ENCODE results near the gene GDPD3.
"Not testable (repeated sequence)": the region's sequence is repeated elsewhere in the genome, so short reads cannot be mapped to it uniquely, and the experiment has no call there.

GDPD3 gene

DNA sequence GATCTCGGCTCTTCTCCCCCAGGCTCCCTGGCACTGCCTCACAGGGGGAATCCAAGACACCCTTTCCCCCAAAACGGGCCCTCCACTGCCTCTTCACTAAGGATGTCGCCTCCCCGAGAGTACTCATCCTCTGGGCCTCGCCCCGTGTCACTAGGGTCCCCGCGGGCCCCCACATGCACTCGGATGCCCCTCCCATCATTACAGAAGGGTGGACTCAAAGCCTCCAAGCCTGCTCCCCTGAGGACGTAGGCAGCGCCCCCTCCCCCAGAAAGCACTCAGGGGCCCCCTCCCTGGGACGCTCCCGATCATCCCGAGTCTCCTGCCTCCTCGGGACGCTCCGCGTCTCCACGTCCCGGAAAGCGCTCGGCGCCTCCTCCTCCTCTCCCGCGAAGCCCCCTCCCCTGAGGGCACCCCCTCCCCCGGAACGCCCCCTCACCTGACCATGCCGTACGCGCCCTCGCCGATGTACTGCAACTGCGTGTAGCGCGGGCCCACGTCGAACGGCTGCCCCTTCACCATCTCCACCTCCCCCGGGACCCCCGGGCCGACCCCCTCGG, 9.3 kb upstream of the GDPD3 start:
- peak; percentile 50 for DNase-seq

DNA sequence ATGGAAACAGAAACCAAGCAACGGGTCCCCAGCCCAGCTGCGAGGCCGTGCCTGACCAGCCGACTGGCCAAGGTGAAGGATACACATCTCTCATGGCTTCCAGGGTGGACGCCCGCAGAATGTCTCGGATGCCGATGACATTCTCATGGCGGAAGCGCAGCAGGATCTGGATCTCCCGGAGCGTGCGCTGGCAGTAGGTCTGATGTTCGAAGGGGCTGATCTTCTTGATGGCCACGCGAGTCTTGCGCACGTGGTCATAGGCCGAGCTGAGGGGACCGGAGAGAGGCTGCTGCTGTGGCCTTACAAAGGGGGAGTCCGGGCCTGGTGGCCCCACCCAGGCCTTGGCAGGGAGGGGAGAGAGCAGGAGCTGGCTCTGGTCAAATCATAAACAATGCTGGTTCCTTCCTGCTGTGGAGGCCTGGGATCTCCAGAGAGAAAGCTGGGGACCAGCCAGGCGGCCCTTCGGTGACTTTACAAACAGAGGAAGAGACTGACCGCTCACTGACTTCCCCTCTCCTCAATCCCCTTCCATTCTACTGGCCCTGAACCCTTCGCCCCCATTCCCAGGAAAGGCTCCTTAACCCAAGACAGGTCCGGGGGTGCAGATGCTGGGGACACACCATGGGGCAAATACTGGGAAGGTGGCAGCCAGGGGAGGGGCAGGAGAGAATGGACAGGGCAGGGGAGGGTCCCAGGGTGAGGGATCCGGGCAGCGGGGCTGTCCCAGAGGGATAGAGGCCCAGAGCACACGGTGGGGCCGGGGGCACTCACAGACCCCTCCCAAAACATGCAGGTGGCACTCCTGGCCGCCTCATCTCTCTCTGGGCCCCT, 8.6 kb upstream of the GDPD3 start:
- DNase-seq: no peak

DNA sequence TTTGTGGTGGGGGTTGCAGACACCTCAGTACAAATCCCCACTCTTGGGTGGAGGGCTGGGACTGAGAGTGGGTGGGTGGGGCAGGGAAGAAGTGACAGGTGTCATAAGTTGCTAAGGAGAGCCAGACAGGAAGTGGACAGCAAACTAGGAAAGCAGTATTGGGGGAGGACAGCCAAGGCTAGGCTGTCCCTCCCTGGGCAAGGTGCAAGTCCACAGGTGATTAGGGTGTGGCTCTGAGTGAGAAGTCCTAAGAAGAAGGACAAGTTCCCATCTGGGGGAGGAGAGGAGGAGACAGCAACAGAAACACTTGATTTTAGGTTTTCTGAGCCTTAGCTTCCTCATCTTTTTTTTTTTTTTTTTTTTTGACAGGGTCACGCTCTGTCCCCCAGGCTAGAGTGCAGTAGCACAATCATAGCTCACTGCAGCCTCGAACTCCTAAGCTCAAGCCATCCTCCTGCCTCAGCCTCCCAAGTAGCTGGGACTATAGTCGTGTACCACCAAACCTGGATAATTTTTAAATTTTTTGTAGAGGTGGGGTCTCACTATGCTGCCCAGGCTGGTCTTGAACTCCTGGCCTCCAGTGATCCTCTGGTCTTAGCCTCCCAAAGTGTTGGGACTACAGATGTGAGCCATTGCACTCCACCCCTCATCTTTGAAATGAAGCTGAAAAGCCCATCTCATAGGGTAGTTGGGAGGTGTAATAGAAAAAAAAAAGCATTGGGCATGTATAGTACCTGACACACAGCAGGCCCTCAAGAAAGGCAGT, 7.2 kb upstream of the GDPD3 start:
- DNase-seq: peak; percentile 18

DNA sequence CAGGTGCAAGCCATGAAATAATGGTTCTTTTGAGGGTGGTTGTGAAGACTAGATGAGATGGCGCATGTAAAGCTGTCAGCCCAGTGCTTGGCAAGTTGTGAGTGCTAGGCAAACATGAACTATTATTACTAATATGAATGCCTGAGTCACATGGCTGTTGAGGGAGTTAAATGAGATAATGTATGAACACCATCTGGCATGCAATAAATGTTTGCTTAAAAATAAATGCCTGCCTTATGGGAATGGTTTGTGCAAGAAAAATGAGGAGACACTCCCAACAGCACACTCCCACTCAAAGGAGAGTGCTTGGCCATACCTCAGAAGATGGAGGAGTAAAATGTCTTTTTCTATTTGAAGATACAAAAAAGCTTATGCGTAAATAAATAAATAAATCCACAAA, 6.1 kb upstream of the GDPD3 start:
- DNase-seq: no peak

DNA sequence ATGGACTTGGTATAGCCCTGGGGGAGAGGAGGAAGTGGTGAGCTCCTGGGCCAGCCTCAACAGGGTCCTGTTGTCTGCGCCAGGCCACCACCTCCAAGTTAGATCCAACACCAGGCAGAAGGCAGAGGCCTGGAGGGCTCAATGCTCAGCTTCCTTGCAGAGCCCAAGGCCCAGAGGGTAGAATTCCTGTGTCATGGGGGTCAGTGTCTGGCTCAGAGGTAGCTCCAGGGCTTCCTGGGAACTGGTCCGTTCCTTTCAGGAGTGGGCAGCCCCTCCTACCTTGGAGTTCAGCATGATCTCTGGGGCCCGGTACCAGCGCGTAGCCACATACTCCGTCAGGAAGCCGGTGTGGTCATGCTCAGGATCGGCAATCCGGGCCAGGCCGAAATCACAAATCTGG, 4.4 kb upstream of the GDPD3 start:
- no peak for DNase-seq

DNA sequence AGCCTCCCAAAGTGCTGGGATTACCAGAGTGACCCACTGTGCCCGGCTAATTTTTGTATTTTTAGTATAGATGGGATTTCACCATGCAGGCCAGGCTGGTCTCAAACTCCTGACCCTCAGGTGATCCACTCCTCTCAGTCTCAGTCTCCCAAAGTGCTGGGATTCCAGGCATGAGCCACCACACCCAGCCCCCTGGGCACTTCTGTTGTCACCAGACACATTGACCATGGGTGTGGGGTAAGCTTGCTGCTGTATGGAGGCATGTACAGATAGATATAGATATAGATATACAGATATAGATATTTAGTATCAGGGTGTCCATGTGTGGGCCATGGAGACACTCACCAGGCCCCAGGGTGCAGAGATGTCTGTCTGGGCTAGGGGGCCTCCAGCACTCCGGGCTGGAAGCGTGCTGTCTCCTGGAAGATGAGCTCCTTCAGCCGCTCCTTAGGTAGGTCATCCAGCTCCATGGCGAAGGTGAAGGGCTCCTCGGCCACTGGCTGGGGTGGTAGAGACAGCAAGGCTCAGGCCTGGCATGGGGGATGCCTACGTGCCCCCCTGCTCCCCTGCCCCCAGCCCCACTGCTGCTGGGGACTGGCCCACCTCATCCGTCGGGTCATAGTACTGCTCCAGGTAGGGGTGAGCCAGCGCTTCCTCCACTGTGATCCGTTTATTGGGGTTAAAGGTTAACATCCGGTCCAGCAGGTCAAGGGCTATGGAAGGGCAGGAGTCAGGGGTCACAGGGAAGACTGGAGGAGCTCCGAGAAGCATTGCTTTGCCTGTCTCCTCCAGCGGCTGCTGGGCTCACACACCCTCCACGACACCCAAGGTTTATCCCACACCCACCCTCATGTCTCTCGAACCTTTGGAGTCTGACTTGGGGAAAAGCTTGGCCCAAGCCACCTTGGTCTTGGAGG, 3.2 kb upstream of the GDPD3 start:
- no peak for DNase-seq

DNA sequence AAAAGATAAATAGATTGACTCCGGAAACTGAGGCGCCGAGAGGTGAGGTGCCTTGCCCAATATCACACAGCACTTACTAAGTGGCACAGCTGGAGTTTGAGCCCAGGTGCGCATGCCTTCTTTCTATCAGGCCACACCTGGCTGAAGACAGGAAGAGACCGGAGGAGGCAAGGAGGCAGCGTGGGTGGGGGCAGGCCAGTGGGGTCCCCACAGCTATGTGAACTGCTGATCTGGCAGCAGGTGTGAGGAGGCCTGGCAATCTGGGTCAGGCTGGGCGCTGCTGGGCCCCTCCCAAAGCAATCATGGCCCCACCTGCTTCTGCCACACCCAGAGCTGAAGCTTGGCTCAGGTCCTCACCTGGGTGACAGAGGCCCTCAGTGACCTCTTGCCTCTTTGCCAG, 1.9 kb upstream of the GDPD3 start:
- DNase-seq: peak; percentile 20

DNA sequence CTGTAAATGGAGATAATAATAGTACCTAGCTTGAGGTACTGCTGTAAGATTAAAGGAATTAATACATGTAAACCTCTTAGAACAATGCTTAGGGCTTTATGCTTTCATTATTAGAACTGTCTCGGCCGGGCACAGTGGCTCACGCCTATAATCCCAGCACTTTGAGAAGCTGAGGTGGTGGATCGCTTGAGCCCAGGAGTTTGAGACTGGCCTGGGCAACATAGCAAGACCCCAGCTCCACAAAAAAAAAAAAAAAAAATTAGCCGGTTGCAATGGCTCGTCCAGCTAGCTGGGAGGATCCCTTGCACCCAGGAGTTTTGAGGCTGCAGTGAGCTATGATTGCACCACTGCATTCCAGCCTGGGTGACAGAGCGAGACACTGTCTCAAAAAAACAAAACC, 1.5 kb upstream of the GDPD3 start:
- DNase-seq: not testable (repeated sequence)

DNA sequence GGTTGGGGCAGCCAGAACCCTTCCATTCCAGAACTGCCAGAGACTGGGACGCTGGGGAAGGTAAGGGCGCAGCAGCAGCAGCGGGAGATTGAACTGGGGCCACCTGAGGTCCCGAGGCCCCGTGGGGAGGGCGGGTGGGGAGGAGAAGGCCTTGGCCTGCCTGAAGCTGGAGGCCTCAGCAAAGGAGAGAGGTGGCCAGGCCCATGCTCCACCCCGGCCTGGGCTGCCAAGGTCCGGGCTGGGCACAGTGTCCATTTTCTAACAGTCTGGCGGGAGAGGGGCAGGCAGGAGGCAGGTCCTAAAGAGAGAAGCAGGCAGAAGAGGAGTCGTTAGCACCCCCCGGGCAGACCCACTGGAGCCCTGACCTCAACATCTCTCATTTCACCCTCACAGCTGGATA, 1.1 kb upstream of the GDPD3 start:
- no peak for DNase-seq

DNA sequence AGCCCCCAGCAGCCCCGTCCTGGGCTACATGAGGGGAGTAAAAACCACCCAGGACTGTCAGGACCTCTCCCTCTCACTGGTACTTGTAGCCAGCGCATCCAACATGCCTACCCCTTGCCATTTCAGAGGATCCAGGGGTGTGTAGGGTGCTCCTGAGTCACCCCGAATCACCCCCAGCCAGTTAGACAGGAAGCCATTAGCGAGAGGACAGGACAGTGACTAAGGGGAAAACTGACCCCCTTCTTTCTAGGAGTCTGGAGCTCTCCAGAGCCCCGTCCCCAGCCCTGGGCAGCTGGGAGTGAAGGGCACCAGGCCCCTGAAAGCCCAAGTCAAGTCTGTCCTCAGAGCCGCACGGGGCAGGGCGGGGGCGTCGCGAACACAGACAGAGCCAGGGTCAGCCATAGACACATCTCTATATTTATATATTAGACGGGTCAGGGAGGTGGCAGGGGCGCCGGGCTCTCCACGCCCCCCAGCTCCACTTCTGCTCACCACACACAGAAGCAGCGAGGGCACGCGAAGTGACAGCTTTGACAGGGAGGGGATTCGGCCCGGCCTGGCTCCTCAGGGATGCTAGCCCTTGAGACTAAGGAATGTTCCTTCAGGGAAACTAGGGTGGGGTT, 485 bp upstream of the GDPD3 start:
- DNase-seq: no peak

DNA sequence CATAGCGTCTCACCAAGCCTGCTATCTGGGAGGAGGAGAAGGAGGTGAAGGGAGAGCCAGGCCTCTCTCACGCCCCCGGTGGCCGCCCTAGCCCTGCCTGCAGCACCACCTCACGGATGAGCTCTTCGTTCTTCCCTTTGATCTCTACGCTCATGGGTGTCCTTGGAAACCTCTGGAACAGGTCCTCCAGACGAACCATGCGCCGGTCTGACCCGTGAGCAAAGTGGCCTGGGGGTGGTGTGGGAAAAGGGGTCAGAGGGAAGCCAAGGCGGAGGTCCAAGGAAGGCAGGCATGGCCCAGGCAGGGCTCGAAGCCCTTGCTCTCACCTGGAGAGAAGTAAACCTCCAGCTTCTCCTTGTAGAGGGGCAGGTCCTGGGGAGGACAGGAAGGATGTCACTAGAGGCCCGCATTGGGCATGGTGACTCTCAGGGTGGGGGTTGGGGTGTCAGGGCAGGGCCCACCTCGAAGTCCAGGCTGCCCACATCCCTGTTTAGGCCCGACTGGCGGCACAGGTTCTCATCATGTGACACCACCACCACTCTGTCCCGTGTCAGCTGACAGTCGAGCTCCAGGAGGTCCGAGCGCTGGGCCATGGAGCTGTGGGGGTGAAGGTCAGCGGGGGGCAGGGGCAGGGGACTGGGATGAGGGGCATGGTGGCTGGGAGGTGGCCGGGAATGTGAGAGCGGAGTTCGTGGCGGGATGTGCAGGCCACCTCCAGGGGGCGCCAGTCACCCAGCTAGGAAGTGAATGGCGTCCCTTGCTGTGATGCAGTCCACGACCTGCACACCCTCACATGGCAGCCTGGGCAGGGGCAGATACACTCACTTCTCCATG, 923 bp downstream of the GDPD3 start:
- peak; percentile 81 for DNase-seq

DNA sequence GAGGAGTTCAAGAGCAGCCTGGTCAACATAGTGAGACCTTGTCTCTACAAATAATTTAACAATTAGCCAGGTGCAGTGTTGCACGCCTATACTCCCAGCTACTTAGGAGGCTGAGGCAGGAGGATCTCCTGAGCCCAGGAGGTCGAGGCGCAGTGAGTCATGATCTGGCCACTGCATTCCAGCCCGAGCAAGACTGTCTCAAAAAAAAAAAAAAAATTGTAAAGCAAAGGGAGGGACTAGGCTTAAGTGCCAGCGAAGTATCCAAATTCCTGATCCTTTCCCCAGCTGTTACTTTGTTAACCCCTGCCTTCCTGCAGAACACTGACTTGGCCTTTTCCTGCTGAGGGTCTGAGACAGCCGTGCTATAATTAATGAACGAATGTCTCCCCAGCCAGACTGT, 2.7 kb downstream of the GDPD3 start:
- no peak for DNase-seq

DNA sequence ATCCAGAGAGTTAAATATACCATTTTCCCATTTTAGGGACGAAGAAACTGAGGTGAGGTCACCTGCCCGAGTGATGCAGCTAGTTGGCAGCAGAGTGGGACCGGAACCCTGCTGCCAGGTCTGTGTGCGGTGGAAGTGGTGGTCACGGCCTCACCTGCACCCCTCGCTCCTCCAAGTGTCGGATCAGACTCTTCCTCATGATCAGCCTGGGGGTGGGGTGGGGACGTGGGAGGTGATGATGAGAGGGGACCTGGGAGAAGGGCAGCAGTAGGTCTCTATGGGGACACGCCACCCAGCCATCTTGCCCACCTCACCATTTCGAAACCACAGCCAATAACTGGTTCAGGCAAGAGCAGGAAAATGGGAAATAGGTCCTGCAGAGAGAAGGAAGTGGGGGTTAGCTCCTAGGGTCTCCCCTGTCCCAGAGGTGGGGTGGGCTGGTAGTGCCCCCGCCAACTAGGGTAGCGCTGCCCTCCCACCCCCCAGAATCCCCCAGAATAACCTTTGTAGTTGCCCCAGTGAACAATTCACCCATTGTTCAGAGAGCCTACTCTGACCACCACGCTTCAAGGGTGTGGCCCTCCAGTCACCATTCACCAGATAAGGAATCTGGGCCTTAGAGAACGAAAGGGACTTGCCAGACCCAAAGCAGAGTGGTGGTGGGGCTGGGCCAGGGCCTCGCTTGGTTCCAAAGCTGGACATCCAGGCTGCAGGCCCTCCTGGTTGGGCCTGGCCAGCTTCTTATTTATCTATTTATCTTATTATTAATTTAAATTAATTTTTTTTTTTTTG, 5.1 kb downstream of the GDPD3 start:
- no peak for DNase-seq

DNA sequence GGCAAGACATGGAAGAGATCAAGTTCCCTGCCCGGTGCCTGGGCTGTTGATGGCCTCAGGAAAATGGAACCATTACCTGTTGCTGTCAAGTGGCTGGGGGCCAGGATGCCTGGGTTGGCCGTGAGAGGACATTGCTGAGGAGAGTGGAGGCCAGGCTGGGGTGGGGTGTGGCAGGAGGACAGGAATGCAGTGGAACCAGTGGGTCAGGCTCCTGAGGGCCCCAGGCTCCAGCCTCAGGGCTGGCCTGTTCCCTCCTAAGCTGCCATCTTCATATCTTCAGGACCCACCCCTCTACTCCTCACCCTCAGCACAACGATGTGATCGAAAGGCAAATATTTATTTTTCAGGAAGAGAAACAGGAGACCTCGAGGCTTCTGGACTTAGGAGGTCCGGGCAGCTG, 8.8 kb downstream of the GDPD3 start:
- DNase-seq: no peak

DNA sequence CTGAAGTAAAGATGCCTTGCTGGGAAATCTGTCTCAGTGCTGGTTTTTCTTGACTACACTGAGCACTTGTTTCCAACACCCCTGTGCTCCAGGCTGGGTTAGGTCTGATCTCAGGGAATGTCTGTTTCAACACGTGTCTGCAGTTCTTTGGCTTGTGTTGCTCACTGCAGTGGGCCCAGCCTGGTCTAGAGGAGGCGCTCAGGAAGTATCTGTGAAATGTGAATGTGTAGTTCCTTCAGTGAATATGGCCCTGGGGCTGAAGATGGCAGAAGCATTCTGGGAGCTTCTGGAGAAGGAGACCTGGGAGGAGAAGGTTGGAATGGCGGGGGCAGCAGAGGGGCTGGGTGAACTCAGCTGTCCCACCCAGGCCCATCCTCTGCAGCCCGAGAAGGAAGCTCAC, 9.2 kb downstream of the GDPD3 start:
- DNase-seq: no peak

DNA sequence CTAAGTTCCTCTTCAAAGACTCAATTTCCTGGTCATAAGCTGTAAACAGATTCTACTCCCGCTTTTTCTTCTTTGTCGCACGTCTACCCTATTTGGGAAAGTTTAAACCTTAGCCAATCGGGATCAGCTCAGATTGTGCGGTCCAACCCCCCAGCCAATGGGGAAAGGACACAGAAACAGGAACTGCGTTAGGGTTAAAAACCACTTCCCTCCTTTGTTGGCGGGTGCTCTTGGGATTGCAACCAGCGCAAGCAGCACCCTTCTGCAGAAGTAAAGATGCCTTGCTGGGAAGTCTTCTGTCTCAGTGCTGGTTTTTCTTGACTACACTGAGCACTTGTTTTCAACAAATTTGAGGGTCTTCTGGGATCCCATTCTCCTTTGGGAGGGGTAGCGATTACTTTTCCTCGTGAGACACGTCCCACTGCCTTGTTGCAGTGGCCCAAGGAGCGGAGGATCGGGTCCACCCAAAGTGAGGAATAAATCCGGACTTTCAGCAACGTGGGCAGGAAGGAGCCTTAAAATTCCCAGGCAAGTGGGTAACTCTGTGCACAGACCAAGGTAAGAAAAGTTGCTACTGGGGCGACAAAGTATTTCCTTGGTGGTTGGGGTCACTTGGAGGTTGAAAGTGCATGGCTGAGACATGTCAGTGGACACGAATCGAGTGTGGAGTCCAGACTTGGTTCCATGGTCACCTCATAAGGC, 16.3 kb downstream of the GDPD3 start:
- no peak for DNase-seq

DNA sequence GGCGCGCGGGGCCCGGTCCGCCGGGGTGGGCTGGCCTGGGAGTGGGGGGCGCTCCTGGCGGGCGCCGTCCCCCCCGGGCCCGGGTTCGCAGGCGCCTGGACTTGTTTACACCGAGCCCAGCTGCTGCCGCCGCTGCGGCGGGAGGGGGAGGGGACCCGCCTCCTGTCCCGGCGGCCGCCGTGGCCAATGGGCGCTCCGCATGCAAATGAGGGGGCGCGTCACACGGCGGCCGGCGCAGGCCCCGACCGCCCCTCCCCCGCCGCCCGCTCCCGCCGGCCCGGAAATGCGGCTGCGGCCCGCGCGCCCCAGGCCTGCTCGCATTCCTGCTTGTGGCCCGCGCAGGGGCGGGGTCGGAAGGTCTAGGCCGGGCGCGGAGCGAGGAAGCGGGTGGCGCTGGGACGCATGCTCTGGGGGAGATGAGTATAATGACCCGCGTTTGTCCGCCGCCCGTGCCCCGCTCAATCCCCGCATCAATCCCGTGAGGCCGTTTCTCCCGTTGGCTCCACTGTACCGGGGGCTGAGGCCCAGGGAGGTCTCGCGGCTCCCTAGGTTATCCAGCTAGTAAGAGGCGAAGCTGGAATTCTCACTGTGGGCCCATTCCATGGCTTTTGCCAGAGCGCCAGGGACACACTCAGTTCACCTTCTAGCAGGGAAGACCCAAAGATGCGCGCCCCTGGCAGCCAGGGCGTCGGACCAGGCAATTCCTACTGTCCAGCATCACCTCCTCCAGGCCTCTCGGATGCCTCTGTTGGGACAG, 17.1 kb downstream of the GDPD3 start, which contains the start of gene YPEL3:
YPEL3 (minus strand) TSS at position 109 of the 757 bp plus-strand sequence. CDS start 731 bp downstream, outside the sequence.
- DNase-seq: peak; percentile 95

DNA sequence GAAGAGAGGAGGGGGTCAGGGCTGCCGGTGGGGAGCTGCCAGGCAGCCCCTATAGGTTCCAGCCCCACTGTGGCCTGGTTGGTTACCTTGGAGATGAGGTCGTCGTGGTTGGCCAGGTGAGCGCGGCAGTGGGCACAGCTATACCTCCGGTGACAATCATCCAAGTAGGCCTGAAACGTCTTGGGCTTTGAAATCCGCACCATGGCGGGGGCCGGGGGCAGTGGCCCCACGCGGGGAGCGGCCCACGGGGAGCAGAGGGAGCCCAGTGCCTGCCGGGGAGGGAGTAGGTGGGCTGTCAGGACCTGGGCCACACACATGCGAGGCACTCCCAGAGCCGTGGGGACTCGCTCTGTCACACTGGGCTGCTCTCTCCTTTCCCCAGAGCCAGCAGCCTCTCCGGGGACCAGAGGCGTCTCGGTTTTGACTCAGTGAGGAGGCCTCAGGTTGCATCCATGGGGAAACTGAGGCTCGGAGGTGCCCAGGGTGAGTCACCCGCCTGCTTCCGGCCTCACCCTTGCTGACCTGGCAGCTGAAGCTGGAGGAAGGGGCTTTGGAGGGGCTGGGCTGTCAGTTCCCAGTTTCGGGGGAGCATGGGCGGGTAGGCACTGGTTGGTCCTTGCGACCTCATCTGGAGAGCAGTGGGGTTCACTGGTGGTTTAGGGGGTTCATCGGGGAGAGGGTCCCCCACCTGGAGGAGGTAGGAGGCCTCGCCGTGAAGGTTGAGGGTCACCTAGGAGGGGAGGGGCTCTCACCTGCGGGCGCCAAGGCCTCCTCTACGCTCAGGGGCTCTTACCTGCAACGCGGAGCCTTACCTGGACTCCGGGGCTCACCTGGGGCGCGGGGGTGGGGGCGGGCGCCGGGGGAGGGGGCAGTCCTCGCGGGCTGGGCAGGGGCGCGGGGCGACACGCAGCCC, 17.9 kb downstream of the GDPD3 start:
- peak; percentile 58 for DNase-seq

Data from DMS53 (cell line).